H9 (cell line): ENCODE measurements around the gene GNB1L. TPM values are rescaled to one million over a fixed set of nuclear protein-coding genes. Genes with fewer than 3 reads are reported as not detected.

Experiments
- DNase-seq: peaks from one replicate; pipeline ENCODE4 v3.0.0-alpha.2; 2017
- H2AFZ ChIP-seq: one replicate; pipeline ENCODE4 v1.6.1; 2013; ENCODE audit warnings: mild to moderate bottlenecking, low read length, control low read depth, moderate library complexity
- H2AK5ac ChIP-seq: 2 replicates; pipeline ENCODE4 v1.6.1; 2013; ENCODE audit warnings: low read length, control low read depth, mixed read lengths; ENCODE audit not compliant: insufficient read length
- H2BK120ac ChIP-seq: one replicate; pipeline ENCODE4 v1.6.1; 2013; ENCODE audit warnings: low read depth, mild to moderate bottlenecking, low read length, control low read depth, inconsistent platforms; ENCODE audit not compliant: poor library complexity, severe bottlenecking
- H2BK12ac ChIP-seq: 2 replicates; pipeline ENCODE4 v1.6.1; 2013; ENCODE audit warnings: low read length, control low read depth, mixed read lengths, low read depth; ENCODE audit not compliant: insufficient read length
- H2BK15ac ChIP-seq: 2 replicates; pipeline ENCODE4 v1.6.1; 2013; ENCODE audit warnings: low read depth, low read length, control low read depth
- H2BK20ac ChIP-seq: one replicate; pipeline ENCODE4 v1.6.1; 2013; ENCODE audit warnings: low read depth, mild to moderate bottlenecking, low read length, control low read depth, inconsistent platforms; ENCODE audit not compliant: poor library complexity, severe bottlenecking
- H2BK5ac ChIP-seq: 2 replicates; pipeline ENCODE4 v1.6.1; 2013; ENCODE audit warnings: low read length, control low read depth, mixed read lengths; ENCODE audit not compliant: insufficient read length
- H3K14ac ChIP-seq: 2 replicates; pipeline ENCODE4 v1.6.1; 2013; ENCODE audit warnings: low read length, control low read depth; ENCODE audit not compliant: insufficient read depth
- H3K18ac ChIP-seq: 2 replicates; pipeline ENCODE4 v1.6.1; 2013; ENCODE audit warnings: low read depth, mild to moderate bottlenecking, mixed read lengths, low read length, control low read depth; ENCODE audit not compliant: insufficient read length
- H3K23ac ChIP-seq: 2 replicates; pipeline ENCODE4 v1.6.1; 2013; ENCODE audit warnings: low read length, control low read depth, mixed read lengths, low read depth; ENCODE audit not compliant: insufficient read length
- H3K23me2 ChIP-seq: 2 replicates; pipeline ENCODE4 v1.6.1; 2013; ENCODE audit warnings: low read depth, mild to moderate bottlenecking, mixed read lengths, low read length, control low read depth; ENCODE audit not compliant: insufficient read length, poor library complexity, severe bottlenecking
- H3K27ac ChIP-seq: 2 replicates; pipeline ENCODE4 v1.5.1; 2013; ENCODE audit warnings: low read length, control low read depth, mixed read lengths, low read depth; ENCODE audit not compliant: insufficient read length
- H3K27me3 ChIP-seq: 2 replicates; pipeline ENCODE4 v1.6.1; 2013; ENCODE audit warnings: low read length, control low read depth, inconsistent platforms; ENCODE audit not compliant: insufficient read depth
- H3K4ac ChIP-seq: 2 replicates; pipeline ENCODE4 v1.6.1; 2013; ENCODE audit warnings: low read depth, mild to moderate bottlenecking, control low read depth, inconsistent platforms, low read length, moderate library complexity
- H3K4me1 ChIP-seq: 2 replicates; pipeline ENCODE4 v1.6.1; 2013; ENCODE audit warnings: low read length, control low read depth, inconsistent platforms; ENCODE audit not compliant: insufficient read depth
- H3K4me2 ChIP-seq: 2 replicates; pipeline ENCODE4 v1.6.1; 2013; ENCODE audit warnings: low read length, control low read depth, mixed read lengths; ENCODE audit not compliant: insufficient read length, insufficient read depth
- H3K56ac ChIP-seq: 2 replicates; pipeline ENCODE4 v1.6.1; 2013; ENCODE audit warnings: low read depth, mild to moderate bottlenecking, mixed read lengths, low read length, control low read depth; ENCODE audit not compliant: insufficient read length
- H3K79me1 ChIP-seq: 2 replicates; pipeline ENCODE4 v1.6.1; 2013; ENCODE audit warnings: low read depth, mild to moderate bottlenecking, moderate library complexity, low read length, control low read depth, inconsistent platforms; ENCODE audit not compliant: insufficient read depth, poor library complexity, severe bottlenecking
- H3K79me2 ChIP-seq: 2 replicates; pipeline ENCODE4 v1.6.1; 2013; ENCODE audit warnings: low read length, control low read depth, inconsistent platforms; ENCODE audit not compliant: insufficient read depth
- H3K9ac ChIP-seq: 2 replicates; pipeline ENCODE4 v1.6.1; 2013; ENCODE audit warnings: low read length, control low read depth, mixed read lengths; ENCODE audit not compliant: insufficient read length; ENCODE audit errors: extremely low read depth
- H3K9me3 ChIP-seq: one replicate; pipeline ENCODE4 v1.6.1; 2013; ENCODE audit warnings: low read depth, low read length, inconsistent platforms; ENCODE audit not compliant: control insufficient read depth
- H3T11ph ChIP-seq: one replicate; pipeline ENCODE4 v1.6.1; 2013; ENCODE audit warnings: mild to moderate bottlenecking, low read length, control low read depth, inconsistent platforms
- H4K20me1 ChIP-seq: one replicate; pipeline ENCODE4 v1.6.1; 2013; ENCODE audit not compliant: control insufficient read depth, insufficient read length, insufficient read depth
- H4K5ac ChIP-seq: 2 replicates; pipeline ENCODE4 v1.6.1; 2013; ENCODE audit warnings: low read depth, mild to moderate bottlenecking, mixed read lengths, low read length, control low read depth; ENCODE audit not compliant: insufficient read length
- H4K8ac ChIP-seq: replicated peaks from 2 replicates; pipeline ENCODE4 v1.6.1; 2013; ENCODE audit warnings: low read length, control low read depth, mixed read lengths, low read depth; ENCODE audit not compliant: insufficient read length
- H4K91ac ChIP-seq: 2 replicates; pipeline ENCODE4 v1.6.1; 2013; ENCODE audit warnings: low read depth, mild to moderate bottlenecking, moderate library complexity, mixed read lengths, low read length, control low read depth; ENCODE audit not compliant: insufficient read length
- H3K27ac Mint-ChIP-seq, 3 experiments: 2 replicates in 2 of 3; 3 replicates in 1 of 3; pipeline ENCODE4 v1.8.0; 2020 to 2021; ENCODE audit warnings: mixed read lengths in 3 of 3, mild to moderate bottlenecking in 1 of 3, moderate library complexity in 1 of 3
- H3K27me3 Mint-ChIP-seq: 2 replicates; pipeline ENCODE4 v1.8.0; 2021; ENCODE audit warnings: low read depth, mild to moderate bottlenecking, moderate library complexity, mixed read lengths
- H3K36me3 Mint-ChIP-seq, 3 experiments: 2 replicates in 2 of 3; 3 replicates in 1 of 3; pipeline ENCODE4 v1.8.0; 2020 to 2021; ENCODE audit warnings: low read depth in 3 of 3, mixed read lengths in 3 of 3; ENCODE audit not compliant: insufficient read depth in 1 of 3
- H3K4me1 Mint-ChIP-seq, 2 experiments: 2 replicates each; pipeline ENCODE4 v1.8.0; 2020; ENCODE audit warnings: mixed read lengths in 2 of 2
- H3K4me3 Mint-ChIP-seq, 2 experiments: 2 replicates in 1 of 2; 3 replicates in 1 of 2; pipeline ENCODE4 v1.8.0; 2020 to 2021; ENCODE audit warnings: mild to moderate bottlenecking in 2 of 2, mixed read lengths in 2 of 2, moderate library complexity in 1 of 2
- H3K9me3 Mint-ChIP-seq, 2 experiments: 2 replicates in 1 of 2; 3 replicates in 1 of 2; pipeline ENCODE4 v1.8.0; 2020; ENCODE audit warnings: mild to moderate bottlenecking in 2 of 2, mixed read lengths in 2 of 2, moderate library complexity in 1 of 2
- CTCF ChIP-seq: fragments of 200-600 bp; sonication (generic); conservative IDR thresholded peaks from 3 replicates; pipeline ENCODE4 v1.8.0; 2021; ENCODE audit warnings: antibody characterized with exemption, mild to moderate bottlenecking
- WGBS: extraction: QIAGEN DNeasy Blood & Tissue Kit; methylation state at CpG from one replicate; pipeline ENCODE4 v1.1.7; 2013; ENCODE audit warnings: missing lambda C conversion rate, low lambda C conversion rate, mixed read lengths; ENCODE audit not compliant: insufficient read length; ENCODE audit errors: extremely low coverage; 5-methylcytosine and 5-hydroxymethylcytosine counted together
- total RNA-seq: library from RNA; stranded (reverse); gene quantifications from 2 replicates; pipeline ENCODE4 v1.2.1, GENCODE V29; 2021

The GNB1L gene
- total RNA-seq, 1 experiment from 2014 or later = 22.4 TPM

- H3K27ac ChIP-seq = no peak overlapping the region
- H2AK5ac ChIP-seq = no peak overlapping the region
- no peak overlapping the region for H2BK15ac ChIP-seq
- H3K79me1 ChIP-seq = no peaks in the 10 kb centered on the region
- H3K9ac ChIP-seq = no peak overlapping the region
- Mint-ChIP-seq H3K27ac (no peak overlapping the region), H3K9me3 (no peaks in the 10 kb centered on the region), H3K27me3 (no peaks in the 10 kb centered on the region), H3K4me3 (no peak overlapping the region), H3K36me3 (no peaks in the 10 kb centered on the region), H3K4me1 (peaks cover 31% of the 10 kb centered on the region in 2 experiments)
- H3K14ac ChIP-seq = no peak overlapping the region
- H4K5ac ChIP-seq = no peak overlapping the region
- H3K4me1 ChIP-seq = peaks cover 2% of the 10 kb centered on the region; the same call in 1 of the 2 replicates
- no peak overlapping the region for H2BK12ac ChIP-seq
- H2BK20ac ChIP-seq = no peak overlapping the region
- peak; percentile 29 for DNase-seq
- no peak overlapping the region for H3K56ac ChIP-seq
- H2AFZ ChIP-seq = no peak overlapping the region
- no peaks in the 10 kb centered on the region for H3K9me3 ChIP-seq
- WGBS = no CpG with 5 or more reads among the region's 13 CpGs
- no peak overlapping the region for H3K18ac ChIP-seq
- H3K23ac ChIP-seq = no peak overlapping the region
- H4K8ac ChIP-seq = no peak overlapping the region
- H3K4me2 ChIP-seq = no peak overlapping the region
- no peak overlapping the region for H3K4ac ChIP-seq
- no peak overlapping the region for H3T11ph ChIP-seq
- no peak overlapping the region for H2BK120ac ChIP-seq
- H3K27me3 ChIP-seq = no peaks in the 10 kb centered on the region
- H3K23me2 ChIP-seq = no peaks in the 10 kb centered on the region
- no peaks in the 10 kb centered on the region; the same call in 1 of the 2 replicates for H3K79me2 ChIP-seq
- TF ChIP-seq CTCF = no peak
- H2BK5ac ChIP-seq = no peak overlapping the region
- no peaks in the 10 kb centered on the region for H4K20me1 ChIP-seq
- no peak overlapping the region for H4K91ac ChIP-seq
Measured at GRCh38 chr22:19879246-19879570, 24.5 kb upstream of the GNB1L start.
